IPS DF 4.7 (cell line): ENCODE results near the gene SLC5A5.
"Not testable (repeated sequence)": the region's sequence is repeated elsewhere in the genome, so short reads cannot be mapped to it uniquely, and the experiment has no call there.

Experiments
- DNase-seq: peaks from one replicate; pipeline ENCODE4 v3.0.0-alpha.2; 2013; ENCODE audit warnings: low spot score; ENCODE audit errors: extremely low read depth

SLC5A5 gene

GRCh38 chr19:17919122-17919521, 47.4 kb downstream of the SLC5A5 start:
- not testable (repeated sequence) for DNase-seq

- no peak for DNase-seq
Observed at GRCh38 chr19:17920527-17920926, 48.8 kb downstream of the SLC5A5 start.

DNA sequence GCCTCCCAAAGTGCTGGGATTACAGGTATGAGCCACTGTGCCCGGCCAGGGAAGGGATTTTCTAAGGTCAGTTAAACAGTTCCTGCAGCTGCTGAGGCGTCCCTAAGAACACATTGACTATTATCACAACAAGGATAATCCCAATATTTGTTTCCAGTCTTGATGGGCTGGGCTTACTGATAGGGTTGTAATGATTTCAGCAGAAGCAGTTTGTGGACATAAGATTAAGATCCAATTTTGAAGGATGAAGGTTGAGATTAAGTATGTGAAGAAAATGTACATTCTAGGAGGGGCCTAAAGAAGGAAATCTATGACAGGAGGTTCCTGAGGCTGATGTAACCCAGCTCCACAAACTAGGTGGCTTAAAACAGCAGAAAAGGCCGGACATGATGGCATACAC, 50.4 kb downstream of the SLC5A5 start:
- DNase-seq = no peak

- no peak for DNase-seq
Observed at GRCh38 chr19:17926044-17926443, 54.3 kb downstream of the SLC5A5 start.

GRCh38 chr19:17929056-17929455, 57.3 kb downstream of the SLC5A5 start:
- no peak for DNase-seq

- DNase-seq = peak; percentile 85
Observed at GRCh38 chr19:17931532-17932191, 59.9 kb downstream of the SLC5A5 start.

GRCh38 chr19:17932485-17933338, 61.0 kb downstream of the SLC5A5 start, which contains the start of gene CCDC124:
TSS of gene CCDC124 (plus strand) at chr19:17933015. CDS start at chr19:17936421, 3,406 bp downstream.
- DNase-seq = no peak

- DNase-seq = no peak
Observed at GRCh38 chr19:17933414-17934129, 61.8 kb downstream of the SLC5A5 start.

DNA sequence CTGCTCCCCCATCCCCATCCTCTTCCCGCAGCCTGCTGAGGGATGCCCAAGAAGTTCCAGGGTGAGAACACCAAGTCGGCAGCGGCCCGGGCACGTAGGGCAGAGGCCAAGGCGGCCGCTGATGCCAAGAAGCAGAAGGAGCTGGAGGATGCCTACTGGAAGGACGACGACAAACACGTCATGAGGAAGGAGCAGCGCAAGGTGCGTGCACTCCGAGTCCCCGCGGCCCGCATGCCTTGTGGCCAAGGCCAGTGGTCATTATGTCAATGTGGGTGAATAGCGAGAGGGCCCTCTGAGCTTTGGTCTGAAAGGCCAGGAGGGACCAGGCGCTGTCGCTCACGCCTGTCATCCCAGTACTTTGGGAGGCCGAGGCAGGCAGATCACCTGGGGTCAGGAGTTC, 64.6 kb downstream of the SLC5A5 start:
- DNase-seq = no peak

GRCh38 chr19:17937371-17937900, 65.7 kb downstream of the SLC5A5 start:
- no peak for DNase-seq

- no peak for DNase-seq
Observed at GRCh38 chr19:17938092-17938845, 66.5 kb downstream of the SLC5A5 start.

DNA sequence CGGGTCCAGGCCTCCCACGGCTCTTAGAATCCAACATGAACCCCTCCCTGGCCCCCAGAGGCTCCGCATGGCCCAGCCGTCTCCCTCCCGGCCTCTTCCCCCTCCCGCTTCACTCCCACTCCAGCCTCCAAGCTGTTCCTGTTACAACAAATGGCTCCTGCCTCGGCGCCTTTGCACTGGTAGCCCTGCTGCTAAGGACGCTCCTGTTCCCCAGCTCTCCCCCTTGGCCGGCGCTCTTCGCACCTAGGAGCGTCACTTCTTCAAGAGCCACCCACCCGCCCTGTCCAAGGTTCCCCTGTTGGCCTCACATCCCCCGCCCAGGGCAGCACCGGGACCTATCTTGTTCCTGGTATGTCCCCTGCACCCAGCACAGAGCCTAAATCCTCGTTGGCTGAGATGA, 70.4 kb downstream of the SLC5A5 start:
- no peak for DNase-seq

DNA sequence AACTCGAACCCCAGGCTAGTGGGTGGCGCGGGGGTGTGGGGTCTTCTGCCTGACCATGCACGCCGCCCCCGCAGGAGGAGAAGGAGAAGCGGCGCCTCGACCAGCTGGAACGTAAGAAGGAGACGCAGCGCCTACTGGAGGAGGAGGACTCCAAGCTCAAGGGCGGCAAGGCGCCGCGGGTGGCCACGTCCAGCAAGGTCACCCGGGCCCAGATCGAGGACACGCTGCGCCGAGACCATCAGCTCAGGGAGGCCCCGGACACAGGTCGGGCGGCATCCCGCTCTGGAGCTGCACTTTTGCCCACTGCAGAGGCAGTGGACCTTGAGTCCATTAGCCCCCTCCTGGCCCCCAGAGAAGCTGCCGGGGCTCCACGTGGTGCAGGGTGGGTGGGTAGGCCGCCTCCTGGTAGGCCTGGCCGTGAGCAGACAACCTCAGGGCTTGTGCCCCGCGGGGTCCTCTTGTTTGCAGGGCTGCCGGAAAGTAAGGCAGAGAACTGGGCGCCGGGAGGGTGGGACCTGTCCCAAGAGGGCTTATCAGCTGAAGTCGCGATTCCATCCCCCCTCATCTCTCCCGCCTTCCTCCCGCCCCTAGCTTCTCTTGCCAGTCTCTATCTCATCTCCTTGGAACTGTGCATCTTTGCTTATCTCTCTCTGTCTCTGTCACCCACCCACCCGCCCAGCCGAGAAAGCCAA, 71.0 kb downstream of the SLC5A5 start:
- DNase-seq = no peak

DNA sequence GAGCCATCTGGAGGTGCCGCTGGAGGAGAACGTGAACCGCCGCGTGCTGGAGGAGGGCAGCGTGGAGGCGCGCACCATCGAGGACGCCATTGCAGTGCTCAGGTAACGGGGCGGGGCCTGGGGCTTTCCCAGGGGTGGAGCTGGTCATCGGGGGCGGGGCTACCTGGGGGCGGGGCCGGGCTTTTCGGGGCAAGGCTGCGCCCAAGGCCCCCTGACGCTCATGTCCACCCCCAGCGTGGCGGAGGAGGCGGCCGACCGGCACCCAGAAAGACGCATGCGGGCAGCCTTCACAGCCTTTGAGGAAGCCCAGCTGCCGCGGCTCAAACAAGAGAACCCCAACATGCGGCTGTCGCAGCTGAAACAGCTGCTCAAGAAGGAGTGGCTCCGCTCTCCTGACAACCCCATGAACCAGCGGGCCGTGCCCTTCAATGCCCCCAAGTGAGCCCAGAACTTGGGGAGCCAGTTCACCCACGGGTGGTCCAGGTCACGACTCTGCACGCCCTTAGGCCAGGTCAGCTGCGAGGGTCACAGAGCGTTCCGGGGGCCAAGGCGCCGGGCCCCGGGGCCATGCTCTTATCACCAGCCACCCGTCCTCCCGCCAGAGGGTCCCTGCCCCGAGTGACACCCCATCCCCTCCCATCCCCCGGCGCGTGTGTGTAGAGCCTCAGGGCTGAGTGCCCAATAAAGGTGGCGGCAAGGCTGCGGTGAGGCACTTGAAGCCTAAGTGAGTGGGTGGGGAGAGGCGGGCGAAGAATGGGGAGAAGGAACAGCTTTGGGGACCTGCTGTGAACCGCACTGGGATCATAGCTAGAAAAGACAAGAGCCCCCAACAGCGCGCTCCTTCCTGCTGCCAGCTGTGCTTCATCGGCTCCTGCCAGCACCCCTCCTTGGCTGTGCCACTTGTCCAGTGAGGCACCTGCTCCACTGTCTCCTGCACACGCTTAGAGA, 71.8 kb downstream of the SLC5A5 start:
- no peak for DNase-seq

GRCh38 chr19:17944301-17944700, 72.6 kb downstream of the SLC5A5 start:
- DNase-seq = no peak
